HCT116 (cell line): ENCODE results near the gene RNF150. TPM values are rescaled to one million over a fixed set of nuclear protein-coding genes. Genes with fewer than 3 reads are reported as not detected.

Source experiments
- ATAC-seq: fragments of 200-7000 bp; cut with Tn5 transposase; 2 replicates; pipeline ENCODE4 v1.9.1; 2020; ENCODE audit warnings: mild to moderate bottlenecking, moderate library complexity
- BruUV-seq: library from RNA; stranded (reverse); fragments of 400-500 nt; replicated peaks from 2 replicates; lab custom pipeline; 2021; lab: Mats Ljungman, UMichigan
- CTCF ChIA-PET: fragments of 300-600 bp; sonication (Branson Sonifier 250); formaldehyde crosslinking; loops from one replicate; lab custom pipeline; 2021; ENCODE audit warnings: antibody characterized with exemption; lab: Charles Lee
- POLR2A ChIA-PET: fragments of 300-600, 350-600 bp; sonication (Branson Sonifier 250); formaldehyde crosslinking; loops from one replicate; lab custom pipeline; 2021; ENCODE audit warnings: antibody characterized with exemption; lab: Charles Lee
- RAD21 ChIA-PET, 2 experiments: fragments of 300-600 bp; sonication (Branson Sonifier 250); formaldehyde crosslinking; loops; one replicate each; lab custom pipeline; 2023; ENCODE audit warnings: low total read pairs in 2 of 2; ENCODE audit not compliant: uncharacterized antibody in 2 of 2, unreplicated experiment in 2 of 2, low non-redundant PET in 1 of 2; lab: Charles Lee
- DNase-seq: peaks from one replicate; pipeline ENCODE4 v3.0.0-alpha.2; 2010; ENCODE audit warnings: low read depth, low spot score
- H2AFZ ChIP-seq: fragments of 200-600 bp; shearing (Covaris generic), sonication (generic); 2 replicates; pipeline ENCODE4 v1.6.1; 2017; ENCODE audit warnings: low read depth, mixed run types, mixed read lengths, antibody characterized with exemption, low read length; ENCODE audit not compliant: poor library complexity, severe bottlenecking
- H3K27ac ChIP-seq: 2 replicates; pipeline ENCODE4 v1.5.1; 2012; ENCODE audit warnings: low read depth, low read length
- H3K27me3 ChIP-seq: fragments of 200-600 bp; sonication (generic); 2 replicates; pipeline ENCODE4 v1.6.1; 2016; ENCODE audit warnings: mixed run types, low read length, mixed read lengths; ENCODE audit not compliant: insufficient read depth
- H3K36me3 ChIP-seq, 2 experiments: fragments of 200-500 bp in 1 of 2; fragments of 200-600 bp in 1 of 2; sonication (Bioruptor generic) in 1 of 2; sonication (generic) in 1 of 2; 2 replicates each; pipeline versions ENCODE4 v1.5.1 to v1.6.1; 2014 to 2016; ENCODE audit warnings: low read length in 2 of 2, inconsistent platforms in 1 of 2, mixed read lengths in 1 of 2, mixed run types in 1 of 2; ENCODE audit not compliant: insufficient read depth in 2 of 2, control insufficient read depth in 1 of 2
- H3K4me1 ChIP-seq, 2 experiments: fragments of 200-600 bp in 1 of 2; sonication (generic) in 1 of 2; 2 replicates each; pipeline versions ENCODE4 v1.5.1 to v1.6.1; 2012 to 2017; ENCODE audit warnings: low read length in 2 of 2, inconsistent platforms in 1 of 2, mild to moderate bottlenecking in 1 of 2, mixed read lengths in 1 of 2, mixed run types in 1 of 2, moderate library complexity in 1 of 2; ENCODE audit not compliant: insufficient read depth in 2 of 2, control insufficient read depth in 1 of 2
- H3K4me2 ChIP-seq: fragments of 200-600 bp; sonication (generic); 2 replicates; pipeline ENCODE4 v1.6.1; 2017; ENCODE audit warnings: mixed run types, low read length, mixed read lengths
- H3K4me3 ChIP-seq, 2 experiments: fragments of 200-600 bp in 1 of 2; sonication (generic) in 1 of 2; replicated peaks in 1 of 2; 2 replicates each; pipeline ENCODE4 v1.5.1; 2011 to 2016; ENCODE audit warnings: low read length in 2 of 2, control low read depth in 1 of 2, low read depth in 1 of 2, mild to moderate bottlenecking in 1 of 2, mixed read lengths in 1 of 2, mixed run types in 1 of 2
- H3K79me2 ChIP-seq: fragments of 200-600 bp; sonication (generic); 2 replicates; pipeline ENCODE4 v1.6.1; 2017; ENCODE audit warnings: mild to moderate bottlenecking, mixed run types, low read length, moderate library complexity, mixed read lengths; ENCODE audit not compliant: insufficient read depth
- H3K9ac ChIP-seq: fragments of 200-600 bp; sonication (generic); 2 replicates; pipeline ENCODE4 v1.6.1; 2016; ENCODE audit warnings: low read length, mixed read lengths
- H3K9me2 ChIP-seq: fragments of 200-600 bp; sonication (generic), shearing (Covaris generic); 2 replicates; pipeline ENCODE4 v1.6.1; 2017; ENCODE audit warnings: mixed run types, mild to moderate bottlenecking, moderate library complexity; ENCODE audit not compliant: insufficient read depth
- H3K9me3 ChIP-seq, 2 experiments: fragments of 200-500 bp in 1 of 2; fragments of 200-600 bp in 1 of 2; sonication (Bioruptor generic) in 1 of 2; sonication (generic) in 1 of 2; 2 replicates each; pipeline ENCODE4 v1.6.1; 2014 to 2017; ENCODE audit warnings: low read length in 2 of 2, mixed read lengths in 2 of 2, inconsistent platforms in 1 of 2, low read depth in 1 of 2, mild to moderate bottlenecking in 1 of 2, mixed run types in 1 of 2, moderate library complexity in 1 of 2; ENCODE audit not compliant: control insufficient read depth in 1 of 2, insufficient read depth in 1 of 2
- H4K20me1 ChIP-seq: fragments of 200-600 bp; sonication (generic), shearing (Covaris generic); 2 replicates; pipeline ENCODE4 v1.6.1; 2017; ENCODE audit warnings: mixed run types, mild to moderate bottlenecking, moderate library complexity; ENCODE audit not compliant: insufficient read depth
- ATF3 ChIP-seq: IDR thresholded peaks from 2 replicates; pipeline ENCODE4 v1.6.1; 2012
- CBX3 ChIP-seq: IDR thresholded peaks from 2 replicates; pipeline ENCODE4 v1.6.1; 2012; ENCODE audit warnings: low read depth
- CEBPB ChIP-seq: IDR thresholded peaks from 2 replicates; pipeline ENCODE4 v1.6.1; 2012; ENCODE audit warnings: low read depth
- CTCF ChIP-seq, 3 experiments: fragments of 200-600 bp in 1 of 3; sonication (generic) in 1 of 3; IDR thresholded peaks in 2 of 3; conservative IDR thresholded peaks in 1 of 3; 2 replicates each; pipeline ENCODE4 v1.5.1; 2012 to 2017; ENCODE audit warnings: low read depth in 2 of 3, low read length in 2 of 3, antibody characterized with exemption in 1 of 3, borderline replicate concordance in 1 of 3, control low read depth in 1 of 3, mild to moderate bottlenecking in 1 of 3, mixed read lengths in 1 of 3, mixed run types in 1 of 3, moderate library complexity in 1 of 3; ENCODE audit not compliant: insufficient read depth in 1 of 3
- EGR1 ChIP-seq: IDR thresholded peaks from 2 replicates; pipeline ENCODE4 v1.6.1; 2012; ENCODE audit warnings: low read depth
- ELF1 ChIP-seq: IDR thresholded peaks from 2 replicates; pipeline ENCODE4 v1.6.1; 2012; ENCODE audit warnings: low read depth, borderline replicate concordance
- EZH2phosphoT487 ChIP-seq: fragments of 200-600 bp; IDR thresholded peaks from 2 replicates; pipeline ENCODE4 v1.6.1; 2018; ENCODE audit warnings: antibody characterized with exemption, borderline replicate concordance
- FOSL1 ChIP-seq: IDR thresholded peaks from 2 replicates; pipeline ENCODE4 v1.6.1; 2012; ENCODE audit warnings: low read depth
- JUND ChIP-seq: IDR thresholded peaks from 2 replicates; pipeline ENCODE4 v1.6.1; 2012
- POLR2A ChIP-seq: IDR thresholded peaks from 2 replicates; pipeline ENCODE4 v1.7.0; 2011; ENCODE audit warnings: borderline replicate concordance; ENCODE audit not compliant: insufficient read depth, insufficient read length; ENCODE audit errors: extremely low read depth
- REST ChIP-seq: IDR thresholded peaks from 2 replicates; pipeline ENCODE4 v1.6.1; 2012; ENCODE audit warnings: low read depth
- SIN3A ChIP-seq: IDR thresholded peaks from 2 replicates; pipeline ENCODE4 v1.6.1; 2012; ENCODE audit warnings: low read depth
- SRF ChIP-seq: IDR thresholded peaks from 2 replicates; pipeline ENCODE4 v1.6.1; 2012; ENCODE audit warnings: low read depth
- TCF7L2 ChIP-seq: IDR thresholded peaks from 2 replicates; pipeline ENCODE4 v1.7.0; 2011; ENCODE audit warnings: borderline replicate concordance, inconsistent platforms; ENCODE audit not compliant: insufficient read depth, insufficient read length; ENCODE audit errors: extremely low read depth
- YY1 ChIP-seq: IDR thresholded peaks from 2 replicates; pipeline ENCODE4 v1.6.1; 2011; ENCODE audit warnings: low read length, low read depth, moderate library complexity, mild to moderate bottlenecking; ENCODE audit not compliant: insufficient replicate concordance; ENCODE audit errors: extremely low read depth
- ZBTB33 ChIP-seq: IDR thresholded peaks from 2 replicates; pipeline ENCODE4 v1.6.1; 2011; ENCODE audit warnings: mild to moderate bottlenecking, low read length, moderate library complexity; ENCODE audit not compliant: insufficient replicate concordance; ENCODE audit errors: extremely low read depth
- ZFX ChIP-seq: fragments of 450-650 bp; IDR thresholded peaks from 2 replicates; pipeline ENCODE4 v1.6.1; 2017
- ZNF274 ChIP-seq: fragments of 200-500 bp; sonication (Bioruptor generic); IDR thresholded peaks from 2 replicates; pipeline ENCODE4 v1.6.1; 2014; ENCODE audit warnings: mild to moderate bottlenecking, low read depth, low read length, inconsistent platforms
- intact Hi-C: fragments of 100-400 bp; cut with micrococcal nuclease; formaldehyde crosslinking; loops from 2 replicates; pipeline ENCODE4 v1.10.0; 2022
- total RNA-seq: library from RNA; stranded (reverse); gene quantifications from one replicate; pipeline ENCODE4 v1.2.1, GENCODE V29; 2021; ENCODE audit not compliant: unreplicated experiment

The RNF150 gene
- total RNA-seq, 1 experiment from 2014 or later, result 0.07 TPM

- no peak for DNase-seq
- Histone ChIP-seq H3K79me2 (no peaks in the 10 kb centered on the region), H3K4me3 (no peak overlapping the region), H3K4me1 (no peaks in the 10 kb centered on the region), H3K27ac (no peak overlapping the region)
- RAD21 ChIA-PET, result no interaction called here
- TF ChIP-seq SRF (no peak), JUND (no peak), CEBPB (no peak), FOSL1 (no peak), ATF3 (no peak), YY1 (no peak), SIN3A (no peak), REST (no peak), POLR2A (no peak), ZFX (no peak), ELF1 (no peak), EZH2phosphoT487 (no peak), CTCF (IDR thresholded peaks at IDR 0.05 in 2 of 3, conservative IDR thresholded peaks at IDR 0.05 in 1 of 3; ENCODE audit: borderline replicate concordance in 1 of 3, insufficient read depth in 1 of 3, low read depth in 2 of 3, low read length in 2 of 3) (no peak), ZBTB33 (no peak), EGR1 (no peak), ZNF274 (no peak), TCF7L2 (no peak), CBX3 (no peak)
- TF ChIP-seq, all 23 proteins: peak for 0
- Histone ChIP-seq H2AFZ (no peak overlapping the region), H3K9ac (no peak overlapping the region), H3K4me2 (no peak overlapping the region), H3K9me2 (no peaks in the 10 kb centered on the region), H3K36me3 (no peaks in the 10 kb centered on the region), H3K27me3 (no peaks in the 10 kb centered on the region), H3K9me3 (no peaks in the 10 kb centered on the region), H4K20me1 (no peaks in the 10 kb centered on the region)
- ATAC-seq, result no peak
- CTCF ChIA-PET, result no interaction called here
- BruUV-seq, result no TSS peak
- intact Hi-C loops, result no loop called here
- POLR2A ChIA-PET, result no interaction called here
Measured at GRCh38 chr4:141118381-141118780, 14.9 kb downstream of the RNF150 start.
